ENCODE results near the gene SFI1. TPM values are rescaled to one million over a fixed set of nuclear protein-coding genes. Genes with fewer than 3 reads are reported as not detected.
A peak's percentile ranks its signal among the peaks of the same experiment; 100 is the strongest.
"Not testable (repeated sequence)": the region's sequence is repeated elsewhere in the genome, so short reads cannot be mapped to it uniquely, and the experiment has no call there.

SFI1 gene
- total RNA-seq, 2 experiments from 2014 or later = 221 to 234 TPM

DNA sequence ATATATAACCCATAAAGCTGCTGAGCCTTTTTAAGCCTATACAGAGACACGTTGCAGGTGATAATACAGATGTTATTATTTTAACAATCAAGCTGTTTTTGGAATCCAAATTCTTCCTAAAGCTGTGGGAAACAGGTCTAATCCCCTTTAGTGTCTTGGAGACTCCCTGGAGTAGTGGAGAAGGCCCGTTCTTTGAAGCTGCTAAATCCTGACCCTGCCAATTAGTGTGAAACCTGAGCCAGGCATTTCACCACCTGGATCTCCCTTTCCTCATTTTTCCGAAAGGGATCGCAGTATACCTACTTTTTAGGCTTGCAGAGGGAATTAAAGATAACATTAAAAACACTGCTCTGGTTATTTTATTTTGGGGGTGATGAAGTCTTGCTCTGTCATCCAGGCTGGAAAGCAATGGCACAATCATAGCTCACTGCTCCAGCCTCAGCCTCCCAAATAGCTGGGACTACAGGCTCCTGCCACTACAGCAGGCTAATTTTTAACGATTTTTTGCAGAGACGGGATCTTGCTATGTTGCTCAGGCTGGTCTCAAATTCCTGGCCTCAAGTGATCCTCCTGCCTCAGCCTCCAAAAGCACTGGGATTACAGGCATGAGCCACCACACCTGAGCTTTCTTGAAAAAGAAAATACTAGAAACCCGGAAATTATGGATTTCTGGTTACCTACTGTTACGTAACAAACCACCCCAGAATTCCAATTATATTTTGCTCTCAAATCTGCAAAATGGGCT, 4.9 kb upstream of the SFI1 start:
- DNase-seq (no peak), ATAC-seq (no peak)
- Mint-ChIP-seq H3K36me3 (ENCODE audit: low read depth) (peaks cover 31% of the 10 kb centered on the region), H3K4me1 (peaks cover 45% of the 10 kb centered on the region), H3K9me3 (ENCODE audit: low read depth) (no peaks in the 10 kb centered on the region), H3K27me3 (no peaks in the 10 kb centered on the region), H3K4me3 (peak overlapping the region; percentile 86), H3K27ac (peak overlapping the region; percentile 99)
- intact Hi-C loops (cut with DNase I, micrococcal nuclease) = loop anchor here in 1 of 2 experiments (10.0 kb wide), 1 partner anchor 453 kb away; the partner anchor contains the start of gene YWHAH
- ChIA-PET POLR2A (interaction anchor here (0.7 kb wide), 1 partner anchor 143 kb away, joined by 7 read pairs; no protein-coding TSS in a partner anchor), CTCF (interaction anchor here (0.5 to 1.6 kb wide), 10 partner anchors 9 to 459 kb away, joined by 3 to 5 read pairs (median 4); partner anchors contain the start of gene DRG1)

DNA sequence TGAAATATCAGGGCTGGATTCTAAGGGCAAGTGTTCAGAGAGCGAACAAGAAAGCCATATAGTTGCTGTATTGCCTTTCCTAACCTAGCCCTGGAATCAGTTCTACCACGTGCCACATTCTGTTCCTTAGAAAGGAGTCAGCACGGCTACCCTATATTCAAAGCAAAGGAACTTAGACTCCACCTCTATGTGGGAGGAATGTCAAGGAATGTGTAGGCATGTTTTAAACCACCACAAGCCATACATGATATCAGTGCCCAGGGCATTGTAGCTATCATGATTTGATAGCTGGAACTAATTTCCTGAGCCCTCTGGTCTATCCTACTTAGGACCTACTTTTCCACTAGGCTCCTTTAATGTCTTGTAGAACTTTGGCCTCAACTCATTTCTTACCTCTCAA, 4.2 kb upstream of the SFI1 start:
- no peak overlapping the region for H3K4me3 Mint-ChIP-seq
- H3K4me1 Mint-ChIP-seq = peaks cover 43% of the 10 kb centered on the region
- ChIA-PET POLR2A (no interaction called here), CTCF (interaction anchor here (0.5 to 1.6 kb wide), 5 partner anchors 9 to 458 kb away, joined by 3 to 5 read pairs (median 4); partner anchors contain the start of gene DRG1)
- H3K9me3 Mint-ChIP-seq (ENCODE audit: low read depth) = no peaks in the 10 kb centered on the region
- H3K27me3 Mint-ChIP-seq = no peaks in the 10 kb centered on the region
- no peak for DNase-seq
- H3K36me3 Mint-ChIP-seq (ENCODE audit: low read depth) = peaks cover 27% of the 10 kb centered on the region
- intact Hi-C loops (cut with DNase I, micrococcal nuclease) = loop anchor here in 1 of 2 experiments (10.0 kb wide), 1 partner anchor 453 kb away; the partner anchor contains the start of gene YWHAH
- no peak for ATAC-seq
- peak overlapping the region; percentile 32 for H3K27ac Mint-ChIP-seq

- H3K9me3 Mint-ChIP-seq (ENCODE audit: low read depth); ATAC-seq; DNase-seq; H3K27me3 Mint-ChIP-seq: not testable (repeated sequence)
- intact Hi-C loops (cut with DNase I, micrococcal nuclease) = loop anchor here in 1 of 2 experiments (10.0 kb wide), 1 partner anchor 451 kb away; the partner anchor contains the start of gene YWHAH
- Mint-ChIP-seq H3K27ac (peak overlapping the region; percentile 74), H3K4me3 (peak overlapping the region; percentile 41), H3K4me1 (peaks cover 48% of the 10 kb centered on the region), H3K36me3 (ENCODE audit: low read depth) (peaks cover 29% of the 10 kb centered on the region)
- ChIA-PET CTCF (interaction anchor here (1.6 kb wide), 1 partner anchor 36 kb away, joined by 5 read pairs; no protein-coding TSS in a partner anchor), POLR2A (interaction anchor here (0.6 kb wide), 1 partner anchor 146 kb away, joined by 6 read pairs; no protein-coding TSS in a partner anchor)
Observed at GRCh38 chr22:31493355-31493754, 3.0 kb upstream of the SFI1 start.

- Mint-ChIP-seq H3K4me1 (peaks cover 57% of the 10 kb centered on the region), H3K4me3 (peak overlapping the region; percentile 85), H3K27me3 (no peaks in the 10 kb centered on the region), H3K27ac (peak overlapping the region; percentile 93), H3K36me3 (ENCODE audit: low read depth) (peaks cover 37% of the 10 kb centered on the region), H3K9me3 (ENCODE audit: low read depth) (peaks cover 3% of the 10 kb centered on the region)
- ChIA-PET CTCF (interaction anchor here (0.6 to 0.9 kb wide), 3 partner anchors 44 to 202 kb away, joined by 3 to 4 read pairs (median 3); partner anchors contain the start of gene PISD), POLR2A (no interaction called here)
- no peak for DNase-seq
- intact Hi-C loops (cut with DNase I, micrococcal nuclease) = loop anchor here in 1 of 2 experiments (5.0 to 10.0 kb wide), 2 partner anchors 283 to 449 kb away; partner anchors contain the start of genes LIMK2 and YWHAH
- no peak for ATAC-seq
Observed at GRCh38 chr22:31495343-31495742, 993 bp upstream of the SFI1 start.

GRCh38 chr22:31496735-31497146, 405 bp downstream of the SFI1 start:
- POLR2A ChIA-PET = no interaction called here
- intact Hi-C loops (cut with DNase I, micrococcal nuclease) = loop anchor here (1.0 to 10.0 kb wide), 15 partner anchors 7 to 852 kb away; partner anchors contain the start of genes PATZ1 (in 2 of the 2), DRG1 (in 1 of the 2), EIF4ENIF1 (in 1 of the 2) and LIMK2 (in 1 of the 2)
- H3K27me3 Mint-ChIP-seq = no peaks in the 10 kb centered on the region

GRCh38 chr22:31497148-31497938, 1.0 kb downstream of the SFI1 start:
- peak overlapping the region; percentile 93 for H3K27ac Mint-ChIP-seq
- H3K36me3 Mint-ChIP-seq (ENCODE audit: low read depth) = peaks cover 45% of the 10 kb centered on the region

More at GRCh38 chr22:31496735-31497146, 405 bp downstream of the SFI1 start:
- Mint-ChIP-seq H3K9me3 (ENCODE audit: low read depth) (peaks cover 3% of the 10 kb centered on the region), H3K4me3 (peak overlapping the region; percentile 85), H3K4me1 (peaks cover 54% of the 10 kb centered on the region), H3K36me3 (ENCODE audit: low read depth) (peaks cover 40% of the 10 kb centered on the region), H3K27ac (peak overlapping the region; percentile 93)
- ATAC-seq (peak; percentile 13), DNase-seq (peak; percentile 61)
- CTCF ChIA-PET = no interaction called here

DNA sequence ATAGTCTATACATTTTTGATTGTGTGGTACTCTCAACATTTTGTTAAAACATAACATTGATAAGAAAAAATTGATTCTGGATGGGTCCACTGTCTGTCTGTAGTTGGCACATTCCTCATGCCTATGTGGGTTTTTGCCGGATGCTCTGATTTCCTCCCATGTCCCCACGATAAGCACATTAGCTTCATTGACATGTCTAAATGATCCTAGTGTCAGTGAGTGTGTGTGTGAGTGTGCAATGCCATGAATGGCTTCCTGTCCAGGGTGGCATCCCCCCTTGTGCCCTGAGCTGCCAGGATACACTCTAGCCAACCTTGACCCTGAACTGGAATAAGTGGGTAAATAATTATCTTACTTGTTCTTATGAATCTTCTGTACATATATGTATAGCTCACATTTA, 5.4 kb downstream of the SFI1 start:
- CTCF ChIA-PET = no interaction called here
- DNase-seq = no peak
- Mint-ChIP-seq H3K4me1 (peaks cover 69% of the 10 kb centered on the region), H3K27me3 (no peaks in the 10 kb centered on the region), H3K36me3 (ENCODE audit: low read depth) (peaks cover 68% of the 10 kb centered on the region), H3K4me3 (peak overlapping the region; percentile 38), H3K27ac (peak overlapping the region; percentile 42), H3K9me3 (ENCODE audit: low read depth) (peaks cover 3% of the 10 kb centered on the region)
- ATAC-seq = no peak
- intact Hi-C loops (cut with DNase I, micrococcal nuclease) = no loop called here
- POLR2A ChIA-PET = no interaction called here

More at GRCh38 chr22:31497148-31497938, 1.0 kb downstream of the SFI1 start:
- DNase-seq (no peak), ATAC-seq (peak; percentile 19)
- H3K4me3 Mint-ChIP-seq = peak overlapping the region; percentile 85
- peaks cover 3% of the 10 kb centered on the region for H3K9me3 Mint-ChIP-seq (ENCODE audit: low read depth)
- H3K27me3 Mint-ChIP-seq = no peaks in the 10 kb centered on the region
- intact Hi-C loops (cut with DNase I, micrococcal nuclease) = loop anchor here (1.0 to 10.0 kb wide), 8 partner anchors 8 to 447 kb away; partner anchors contain the start of genes EIF4ENIF1 (in 1 of the 2), LIMK2 (in 1 of the 2), PATZ1 (in 1 of the 2) and YWHAH (in 1 of the 2)
- H3K4me1 Mint-ChIP-seq = peaks cover 54% of the 10 kb centered on the region
- CTCF ChIA-PET = no interaction called here
- POLR2A ChIA-PET = interaction anchor here (0.5 to 1.0 kb wide), 5 partner anchors 8 to 165 kb away, joined by 3 to 12 read pairs (median 3); partner anchors contain the start of gene PISD

DNA sequence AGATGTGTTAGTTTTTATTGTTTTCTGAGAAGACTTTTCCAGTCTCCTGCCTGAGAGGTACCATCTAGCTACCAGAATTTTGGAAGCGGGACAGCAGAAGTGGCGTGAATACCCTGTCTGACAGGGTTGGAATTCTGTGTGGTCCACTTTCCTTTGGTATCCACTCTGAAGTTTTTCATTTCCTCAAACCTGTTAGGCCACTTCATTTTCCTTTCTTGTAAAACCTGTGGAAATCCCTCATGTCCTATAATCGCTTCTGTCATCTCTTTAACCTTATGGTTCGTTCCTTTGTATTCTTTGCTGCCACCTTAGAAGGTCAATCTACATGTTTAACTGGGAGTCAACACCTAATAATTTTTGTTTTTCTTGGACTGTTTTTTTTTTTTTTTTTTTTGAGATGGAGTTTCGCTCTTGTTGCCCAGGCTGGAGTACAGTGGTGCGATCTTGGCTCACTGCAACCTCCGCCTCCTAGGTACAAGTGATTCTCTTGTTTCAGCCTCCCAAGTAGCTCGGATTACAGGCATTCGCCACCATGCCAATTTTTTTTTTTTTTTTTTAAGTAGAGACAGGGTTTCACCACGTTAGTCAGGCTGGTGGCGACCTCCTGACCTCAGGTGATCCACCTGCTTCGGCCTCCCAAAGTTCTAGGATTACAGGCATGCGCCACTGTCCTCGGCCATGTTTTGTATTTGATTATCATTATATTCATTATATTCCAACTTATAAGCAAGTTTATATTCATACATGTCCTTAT, 7.1 kb downstream of the SFI1 start:
- Mint-ChIP-seq H3K27ac (peak overlapping the region; percentile 44), H3K36me3 (ENCODE audit: low read depth) (peaks cover 68% of the 10 kb centered on the region), H3K9me3 (ENCODE audit: low read depth) (no peaks in the 10 kb centered on the region), H3K4me1 (peaks cover 75% of the 10 kb centered on the region), H3K27me3 (no peaks in the 10 kb centered on the region), H3K4me3 (no peak overlapping the region)
- ATAC-seq (no peak), DNase-seq (no peak)
- intact Hi-C loops (cut with DNase I, micrococcal nuclease) = no loop called here
- ChIA-PET POLR2A (no interaction called here), CTCF (no interaction called here)

- H3K27me3 Mint-ChIP-seq = no peaks in the 10 kb centered on the region
- ChIA-PET POLR2A (no interaction called here), CTCF (no interaction called here)
- no peak overlapping the region for H3K4me3 Mint-ChIP-seq
- H3K27ac Mint-ChIP-seq = peak overlapping the region; percentile 51
- no peak for DNase-seq
- peaks cover 68% of the 10 kb centered on the region for H3K36me3 Mint-ChIP-seq (ENCODE audit: low read depth)
- peak; percentile 89 for ATAC-seq
- intact Hi-C loops (cut with DNase I, micrococcal nuclease) = no loop called here
- peaks cover 75% of the 10 kb centered on the region for H3K4me1 Mint-ChIP-seq
- H3K9me3 Mint-ChIP-seq (ENCODE audit: low read depth) = no peaks in the 10 kb centered on the region
Observed at GRCh38 chr22:31504282-31504681, 7.9 kb downstream of the SFI1 start.

DNA sequence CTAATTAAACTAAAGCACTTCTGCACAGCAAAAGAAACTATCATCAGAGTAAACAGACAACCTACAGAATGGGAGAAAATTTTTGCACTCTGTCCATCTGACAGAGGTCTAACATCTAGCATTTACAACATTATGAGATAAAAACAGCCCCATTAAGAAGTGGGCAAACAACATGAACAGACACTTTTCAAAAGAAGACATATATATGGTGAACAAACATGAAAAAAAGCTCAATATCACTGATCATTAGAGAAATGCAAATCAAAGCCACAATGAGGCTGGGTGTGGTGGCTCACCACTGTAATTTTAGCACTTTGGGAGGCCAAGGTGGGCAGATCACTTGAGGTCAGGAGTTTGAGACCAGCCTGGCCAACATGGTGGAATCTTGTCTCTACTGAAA, 11.2 kb downstream of the SFI1 start:
- H3K27me3 Mint-ChIP-seq; POLR2A ChIA-PET; H3K9me3 Mint-ChIP-seq (ENCODE audit: low read depth); intact Hi-C loops (cut with DNase I, micrococcal nuclease); DNase-seq; ATAC-seq; H3K4me3 Mint-ChIP-seq: not testable (repeated sequence)
- CTCF ChIA-PET = interaction anchor here (1.7 kb wide), 1 partner anchor 32 kb away, joined by 4 read pairs; no protein-coding TSS in a partner anchor
- H3K36me3 Mint-ChIP-seq (ENCODE audit: low read depth) = peaks cover 71% of the 10 kb centered on the region
- peak overlapping the region; percentile 37 for H3K27ac Mint-ChIP-seq
- H3K4me1 Mint-ChIP-seq = peaks cover 68% of the 10 kb centered on the region

All from activated CD4-positive, alpha-beta T cell treated with anti-CD3 and anti-CD28 coated beads for 36 hours (primary cell).